Liver (tissue), 3 donors: ENCODE data around the gene LRRK1.

Source experiments
- CTCF ChIP-seq: fragments of 150-350 bp; IDR thresholded peaks from 2 replicates; pipeline ENCODE4 v1.5.1; 2017; ENCODE audit warnings: improper control_type of control experiment, low read depth, low read length; ENCODE audit not compliant: missing input control
- JUND ChIP-seq, 2 donors: IDR thresholded peaks; 2 replicates each; pipeline ENCODE4 v1.6.1; 2016; ENCODE audit warnings: antibody characterized with exemption in 2 of 2
- MAX ChIP-seq: IDR thresholded peaks from 2 replicates; pipeline ENCODE4 v1.6.1; 2016; ENCODE audit warnings: antibody characterized with exemption
- REST ChIP-seq: IDR thresholded peaks from 2 replicates; pipeline ENCODE4 v1.6.1; 2016; ENCODE audit warnings: antibody characterized with exemption, mild to moderate bottlenecking
- RXRA ChIP-seq, 2 donors: IDR thresholded peaks; 2 replicates each; pipeline ENCODE4 v1.6.1; 2017 to 2018; ENCODE audit warnings: antibody characterized with exemption in 2 of 2, mild to moderate bottlenecking in 1 of 2
- SP1 ChIP-seq: IDR thresholded peaks from 2 replicates; pipeline ENCODE4 v1.6.1; 2018; ENCODE audit warnings: antibody characterized with exemption, mild to moderate bottlenecking
- TAF1 ChIP-seq: conservative IDR thresholded peaks from 2 replicates; pipeline ENCODE4 v1.6.1; 2016; ENCODE audit warnings: antibody characterized with exemption, mild to moderate bottlenecking
- donor health status: healthy.
- donor health status: healthy.

- no peak for TF ChIP-seq CTCF
- no peak for TF ChIP-seq REST
- TF ChIP-seq TAF1 = no peak
- no peak for TF ChIP-seq SP1
- no peak for TF ChIP-seq MAX
- TF ChIP-seq JUND (IDR thresholded peaks at IDR 0.05) = no peak
- no peak for TF ChIP-seq RXRA (IDR thresholded peaks at IDR 0.05)
These were observed 192.6 kb downstream of the LRRK1 start for GRCh38 chr15:101111570-101112262.
